Measurements from ENCODE around the gene CENPK.
"Not testable (repeated sequence)": the region's sequence is repeated elsewhere in the genome, so short reads cannot be mapped to it uniquely, and the experiment has no call there.

Gene CENPK

DNA sequence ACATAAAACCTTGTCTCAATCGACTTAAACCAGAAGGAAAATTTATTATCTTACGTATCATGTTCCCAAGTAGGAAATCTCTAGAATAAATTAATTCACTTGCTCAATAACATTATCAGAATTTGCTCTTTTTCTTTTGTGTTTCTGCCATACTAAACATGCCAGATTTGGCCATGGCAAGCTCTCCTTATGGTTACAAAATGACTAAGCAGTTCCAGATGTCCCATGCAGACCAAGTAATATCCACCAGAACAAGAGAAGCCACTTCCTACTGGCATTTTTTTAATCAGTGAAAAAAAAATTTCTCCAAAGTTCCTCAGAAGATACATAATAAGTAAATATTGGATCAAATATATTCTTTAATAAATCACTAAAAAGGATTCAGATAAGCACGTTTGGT, 56.0 kb downstream of the CENPK start:
- DNase-seq, result no peak

DNA sequence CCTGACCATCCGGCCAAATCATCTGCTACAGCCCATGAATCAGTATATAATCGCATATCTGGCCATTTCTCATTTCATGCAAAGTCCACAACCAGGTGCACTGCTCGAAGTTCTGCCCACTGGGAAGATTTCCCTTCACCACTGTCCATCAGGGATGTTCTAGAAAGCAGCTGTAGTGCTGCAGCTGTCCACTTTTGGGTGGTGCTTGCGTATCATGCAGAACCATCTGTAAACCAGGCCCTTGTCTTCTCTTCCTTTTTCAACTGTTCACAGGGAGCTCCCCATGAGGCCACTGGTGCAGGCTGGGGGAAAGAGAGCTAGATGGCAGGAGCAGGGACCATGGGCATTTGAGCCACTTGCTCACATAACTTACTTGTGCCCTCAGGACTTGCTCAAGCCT, 73.8 kb downstream of the CENPK start:
- DNase-seq, result no peak

DNA sequence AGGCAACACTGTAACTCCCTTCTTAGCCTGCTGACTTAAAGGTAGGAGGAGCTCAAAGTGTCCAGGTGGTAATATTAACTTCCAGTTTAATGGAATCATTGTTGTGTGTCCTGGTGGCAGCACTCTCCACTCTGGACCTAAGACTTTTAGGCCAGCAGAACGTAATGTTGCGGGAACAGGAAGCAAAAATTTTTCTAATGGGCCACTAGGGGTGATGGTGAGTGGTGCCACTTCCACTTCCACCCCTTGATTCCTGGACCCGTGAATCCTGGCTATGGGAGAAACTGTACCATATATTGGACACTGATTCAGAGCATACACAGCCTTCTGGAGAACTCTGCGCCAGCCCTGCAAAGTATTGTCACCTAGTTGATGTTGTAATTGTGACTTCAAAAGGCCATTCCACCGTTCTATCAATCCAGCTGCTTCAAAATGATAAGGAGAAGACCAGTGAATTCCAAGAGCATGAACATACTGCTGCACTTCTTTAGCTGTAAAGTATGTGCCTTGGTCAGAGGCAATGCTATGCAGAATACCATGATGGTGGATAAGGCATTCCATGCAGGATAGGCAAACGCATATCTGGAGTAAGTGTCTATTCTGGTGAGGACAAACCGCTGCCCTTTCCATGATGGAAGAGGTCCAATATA, 74.8 kb downstream of the CENPK start:
- DNase-seq, result not testable (repeated sequence)

GRCh38 chr5:65486803-65487202, 76.2 kb downstream of the CENPK start:
- not testable (repeated sequence) for DNase-seq

GRCh38 chr5:65485405-65485804, 77.6 kb downstream of the CENPK start:
- no peak for DNase-seq

DNA sequence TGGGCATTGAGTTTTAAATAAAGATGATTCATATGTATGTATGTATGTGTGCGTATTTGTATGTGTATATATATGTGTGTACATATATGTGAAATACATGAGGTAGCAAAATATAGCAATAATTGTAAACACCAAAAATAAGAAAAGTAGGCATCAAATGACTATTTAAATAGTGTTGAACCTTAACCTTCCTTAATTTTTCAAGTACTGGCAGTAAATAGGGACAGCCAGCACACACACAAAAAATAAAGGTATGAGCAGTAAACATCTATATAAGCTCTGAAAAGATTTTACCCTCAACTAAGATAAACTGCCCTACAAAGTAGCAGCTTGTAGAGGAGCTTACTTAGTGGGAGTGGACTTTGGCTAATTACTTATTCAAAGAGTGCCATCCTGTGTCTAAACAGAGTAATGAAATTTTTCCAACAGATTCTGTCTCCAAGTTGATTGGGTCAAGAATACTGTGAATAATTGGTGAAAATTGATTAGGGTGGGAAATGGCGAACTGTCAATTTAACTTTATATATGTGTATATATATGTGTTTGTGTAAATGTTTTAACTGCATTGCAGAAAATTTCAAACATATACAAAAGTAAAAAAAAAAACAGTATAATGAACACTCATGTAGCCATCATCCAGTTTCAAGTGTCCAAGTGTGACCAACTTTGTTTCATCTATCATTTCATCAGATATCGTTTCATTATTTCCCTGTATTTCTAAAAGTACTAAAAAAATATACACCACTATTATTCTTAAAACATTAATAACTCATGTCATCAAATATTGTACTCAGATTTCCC, 79.2 kb downstream of the CENPK start:
- DNase-seq, result no peak

- no peak for DNase-seq
Measured at GRCh38 chr5:65482736-65483545, 80.0 kb downstream of the CENPK start.

DNA sequence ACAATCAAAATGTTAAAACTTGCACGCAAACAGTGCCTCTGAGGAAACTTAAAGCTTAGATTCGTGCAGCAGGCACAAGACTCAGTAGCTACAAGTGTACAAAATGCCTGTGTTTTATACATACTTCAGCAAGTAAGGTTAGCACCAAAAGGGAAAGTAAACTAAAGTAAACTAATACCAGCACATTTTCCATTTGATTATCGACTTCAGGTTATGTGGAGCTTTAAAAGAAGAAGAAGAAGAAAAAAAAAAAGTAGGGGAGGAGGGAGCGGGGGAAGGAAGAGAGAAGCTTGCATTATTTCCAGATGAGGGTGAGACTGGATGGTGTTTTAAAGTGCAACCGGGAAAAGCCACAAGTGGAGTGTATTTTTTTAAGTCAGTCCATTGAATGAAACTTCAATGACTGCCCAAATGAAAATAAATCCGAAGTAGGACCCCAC, 80.7 kb downstream of the CENPK start:
- DNase-seq, result no peak

GRCh38 chr5:65481635-65482295, 81.2 kb downstream of the CENPK start, which contains the start of gene ADAMTS6:
TSS of gene ADAMTS6 (minus strand) at chr5:65481920. CDS start at chr5:65473673, 8,247 bp downstream.
- peak; percentile 84 for DNase-seq

DNA sequence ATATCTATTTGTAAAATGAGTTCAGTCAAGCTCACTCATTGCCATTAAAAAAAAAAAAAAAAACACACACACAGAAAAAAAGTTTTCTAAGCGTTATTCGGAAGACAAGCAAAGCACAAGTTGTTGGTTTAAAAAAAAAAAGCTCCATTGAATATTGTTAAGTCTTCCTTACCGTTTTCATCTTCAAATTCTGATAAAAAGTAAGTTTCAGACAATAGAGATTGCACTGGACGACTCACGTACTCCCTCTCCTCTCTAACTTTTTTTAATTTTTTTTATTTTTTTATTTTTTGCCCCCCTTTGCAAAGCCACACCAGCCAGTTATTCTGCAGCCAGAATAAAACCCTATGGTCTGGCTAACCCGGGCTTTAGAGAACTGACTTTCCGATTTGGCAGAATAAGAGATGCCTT, 81.8 kb downstream of the CENPK start:
- DNase-seq, result no peak

DNA sequence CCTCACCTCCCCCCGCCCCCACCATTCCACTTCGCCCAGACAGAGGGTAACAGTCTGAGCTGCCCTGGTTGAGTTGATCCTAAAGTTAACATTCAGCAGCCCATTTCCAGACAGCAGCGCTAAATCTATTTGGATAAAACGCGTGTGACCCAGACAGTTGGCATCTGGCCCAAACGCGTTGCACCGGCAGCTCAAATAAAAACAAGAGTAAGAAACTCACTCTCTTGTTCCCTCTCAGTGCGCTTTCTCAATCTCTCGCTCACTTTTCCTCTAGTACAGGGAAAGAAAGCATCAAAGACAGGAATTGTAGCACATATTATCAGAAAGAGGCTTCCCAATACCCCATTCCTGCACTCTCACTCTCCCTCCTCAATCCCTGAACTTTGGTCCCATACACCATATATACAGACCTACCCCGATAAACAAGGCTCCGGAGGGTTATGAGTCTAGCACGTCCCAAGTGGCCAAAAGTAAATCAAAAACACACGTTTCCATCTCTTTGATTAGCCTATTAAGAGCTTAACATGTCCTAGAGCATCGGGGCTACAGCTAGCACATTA, 82.6 kb downstream of the CENPK start:
- DNase-seq, result peak; percentile 56

- DNase-seq, result no peak
Measured at GRCh38 chr5:65479527-65479926, 83.4 kb downstream of the CENPK start.

DNA sequence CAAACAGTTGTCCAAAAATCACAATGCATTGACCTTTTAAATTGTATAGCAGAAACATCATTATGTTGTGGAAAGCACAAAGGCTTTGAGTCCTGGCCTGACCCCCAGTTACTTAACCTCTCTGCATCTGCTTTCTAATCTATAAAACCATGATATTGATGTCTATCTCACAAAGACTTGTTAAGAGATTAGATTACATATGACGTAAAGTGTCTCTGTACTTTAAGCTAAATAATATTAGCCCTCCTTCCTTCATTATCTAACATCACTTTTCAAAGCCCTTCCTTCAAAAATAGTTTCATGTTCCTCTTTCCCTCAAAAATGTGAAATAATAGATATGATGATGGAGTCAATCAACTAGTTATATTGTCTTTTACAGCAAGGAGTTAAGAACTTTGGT, 84.6 kb downstream of the CENPK start:
- DNase-seq, result no peak

DNA sequence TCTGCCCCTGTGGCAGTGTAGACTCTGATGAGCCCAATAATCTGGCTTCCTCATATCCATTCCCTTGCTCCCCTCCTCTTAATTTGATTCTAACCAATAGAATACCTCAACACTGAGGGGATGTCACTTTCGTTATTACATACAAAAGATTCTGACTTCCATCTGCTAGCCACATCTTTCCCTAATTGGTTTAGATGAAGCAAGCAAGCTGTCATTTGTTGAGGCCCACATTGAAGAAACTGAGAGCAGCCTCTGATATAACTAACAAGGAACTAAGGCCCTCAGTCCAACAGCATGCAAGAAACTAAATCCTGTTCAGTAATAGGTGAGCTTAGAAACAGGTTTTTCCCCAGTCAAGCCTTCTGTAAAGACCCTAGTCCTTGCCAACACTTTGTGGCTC, 87.1 kb downstream of the CENPK start:
- DNase-seq, result no peak

- no peak for DNase-seq
Measured at GRCh38 chr5:65475336-65475735, 87.6 kb downstream of the CENPK start.

DNA sequence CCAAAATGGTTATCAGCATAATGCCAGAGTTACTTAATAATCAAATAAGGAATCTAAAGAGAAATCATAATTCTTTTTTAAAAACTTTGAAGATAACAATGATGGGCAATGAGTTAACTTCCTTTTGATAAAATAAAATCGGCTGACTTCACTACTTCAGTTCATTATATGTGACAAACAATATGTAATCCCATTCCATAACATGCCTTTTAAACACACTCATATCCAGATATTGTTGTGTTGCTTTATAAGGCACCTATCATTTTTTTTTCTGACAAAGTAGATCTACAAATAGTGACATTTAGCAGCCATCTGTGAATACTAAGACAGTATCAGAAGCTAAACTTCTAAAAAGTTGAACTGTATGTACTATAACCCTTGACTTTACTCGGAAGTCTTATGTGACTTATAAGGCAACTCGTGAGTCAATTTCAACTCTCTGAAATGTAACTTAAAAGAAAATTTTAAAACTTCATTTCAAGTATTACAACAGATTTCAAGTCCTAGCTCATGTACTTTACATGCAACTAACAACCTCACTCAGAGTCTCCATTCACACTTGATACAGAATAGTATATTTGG, 88.7 kb downstream of the CENPK start:
- no peak for DNase-seq

DNA sequence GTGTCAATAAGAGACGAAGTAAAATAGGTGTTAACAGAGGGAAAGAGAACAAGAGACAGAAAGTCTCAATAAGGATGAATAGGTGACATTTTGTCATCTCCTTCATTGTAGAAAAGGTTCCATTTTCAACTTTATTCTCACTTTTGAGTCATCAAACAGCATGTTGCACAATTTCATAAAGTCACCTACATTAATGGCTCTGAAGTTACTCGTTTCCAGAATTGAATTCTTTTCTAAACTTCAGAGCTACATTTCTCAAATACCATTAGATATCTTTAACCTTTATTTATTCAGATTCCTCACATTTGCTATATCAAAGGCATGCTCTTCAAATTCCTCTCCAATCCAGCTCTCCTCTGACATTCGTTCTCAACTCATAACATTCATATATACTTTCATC, 94.3 kb downstream of the CENPK start:
- DNase-seq, result no peak

Measured in activated CD8-positive, alpha-beta memory T cell treated with anti-CD3 and anti-CD28 coated beads, Interleukin-2, amount 50 U/mL, for 48 hours (primary cell).